ENCODE data around the gene NKD2. TPM values are rescaled to one million over a fixed set of nuclear protein-coding genes. Genes with fewer than 3 reads are reported as not detected.

The NKD2 gene
- total RNA-seq, 1 experiment from 2014 or later = 0.21 TPM

DNA sequence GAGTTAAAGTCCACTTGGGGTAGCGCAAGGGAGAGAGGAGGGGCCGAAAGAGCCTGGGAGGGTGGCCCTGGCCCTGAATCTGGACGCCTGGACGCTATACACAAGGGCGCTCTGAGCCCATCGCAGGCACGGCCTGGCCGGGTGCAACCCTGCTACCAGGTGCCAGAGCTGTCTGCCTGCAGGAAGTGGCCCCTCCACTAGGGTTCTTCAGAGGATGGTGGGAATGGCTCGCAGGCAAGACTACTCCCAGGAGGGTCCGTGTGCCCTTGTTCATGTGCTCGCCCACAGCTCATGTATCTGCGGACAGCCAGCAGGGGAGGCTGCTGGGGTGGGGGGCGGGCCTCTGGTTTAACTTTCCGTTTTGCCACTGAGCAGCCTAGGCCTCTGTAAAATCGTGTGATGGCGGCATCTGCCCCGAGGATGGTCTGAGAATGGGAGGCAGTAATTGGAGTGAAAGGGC lies 1.4 kb upstream of the NKD2 start:
- DNase-seq (ENCODE audit: unreplicated experiment) = no peak
- Mint-ChIP-seq H3K27ac (ENCODE audit: low read depth, unreplicated experiment) (no peak overlapping the region), H3K36me3 (ENCODE audit: insufficient read depth, unreplicated experiment) (no peaks in the 10 kb centered on the region), H3K27me3 (ENCODE audit: insufficient read depth, unreplicated experiment) (peaks cover 59% of the 10 kb centered on the region), H3K4me1 (ENCODE audit: insufficient read depth, unreplicated experiment) (peaks cover 19% of the 10 kb centered on the region), H3K4me3 (ENCODE audit: unreplicated experiment) (no peak overlapping the region), H3K9me3 (ENCODE audit: unreplicated experiment) (no peaks in the 10 kb centered on the region)
- no TSS peak for BruUV-seq (replicated peaks)
- intact Hi-C loops (cut with micrococcal nuclease) = no loop called here
- ChIA-PET CTCF (no interaction called here), POLR2A (no interaction called here)
- no peak for TF ChIP-seq CTCF (IDR thresholded peaks at IDR 0.05; ENCODE audit: unreplicated experiment)

GRCh38 chr5:1007681-1008450 lies 736 bp upstream of the NKD2 start:
- peaks cover 19% of the 10 kb centered on the region for H3K4me1 Mint-ChIP-seq (ENCODE audit: insufficient read depth, unreplicated experiment)
- peaks cover 62% of the 10 kb centered on the region for H3K27me3 Mint-ChIP-seq (ENCODE audit: insufficient read depth, unreplicated experiment)
- no peak for TF ChIP-seq CTCF (IDR thresholded peaks at IDR 0.05; ENCODE audit: unreplicated experiment)
- peak overlapping the region; percentile 23 for H3K4me3 Mint-ChIP-seq (ENCODE audit: unreplicated experiment)
- ChIA-PET POLR2A (no interaction called here), CTCF (no interaction called here)
- no peaks in the 10 kb centered on the region for H3K36me3 Mint-ChIP-seq (ENCODE audit: insufficient read depth, unreplicated experiment)
- no TSS peak for BruUV-seq (replicated peaks)
- intact Hi-C loops (cut with micrococcal nuclease) = no loop called here
- no peak for DNase-seq (ENCODE audit: unreplicated experiment)
- no peaks in the 10 kb centered on the region for H3K9me3 Mint-ChIP-seq (ENCODE audit: unreplicated experiment)
- no peak overlapping the region for H3K27ac Mint-ChIP-seq (ENCODE audit: low read depth, unreplicated experiment)

DNA sequence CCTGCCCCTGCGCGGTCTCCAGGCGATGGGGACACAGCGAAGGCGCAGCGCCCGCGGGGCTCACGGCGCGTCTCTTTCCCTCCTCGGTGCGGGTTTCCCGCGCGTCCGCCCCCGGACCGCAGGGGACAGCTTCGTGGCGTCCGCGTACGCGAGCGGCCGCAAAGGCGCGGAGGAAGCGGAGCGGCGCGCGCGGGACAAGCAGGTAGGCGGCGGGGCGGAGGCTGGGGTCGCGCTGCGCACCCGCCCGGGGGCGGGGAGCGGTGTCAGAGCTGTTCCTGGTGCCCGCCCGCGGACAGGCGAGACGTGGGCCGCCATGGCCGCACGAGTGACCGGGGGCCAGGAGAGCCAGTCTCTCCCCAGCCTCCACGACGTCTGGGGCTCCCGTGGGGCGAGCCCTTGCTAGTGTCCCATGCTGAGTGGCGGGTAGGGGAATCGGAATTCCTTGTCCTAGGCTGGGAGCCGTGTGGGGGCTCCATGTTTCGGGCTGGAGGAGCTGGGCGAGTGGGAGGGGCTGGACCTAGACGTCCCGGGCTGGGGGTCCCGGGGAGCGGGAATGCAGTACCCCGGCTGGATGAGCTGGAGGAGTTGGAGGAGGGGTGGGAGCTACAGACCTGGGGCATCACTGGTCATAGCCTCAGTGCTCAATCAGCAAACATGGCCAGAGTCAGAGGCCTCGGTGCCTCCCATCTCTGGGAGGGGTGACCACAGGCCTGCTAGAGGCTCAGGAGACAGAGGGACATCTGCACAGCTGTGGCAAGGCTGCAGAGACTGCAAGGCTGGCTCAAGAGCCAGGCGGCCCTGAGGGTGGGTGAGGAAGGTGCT lies 968 bp downstream of the NKD2 start:
- H3K27ac Mint-ChIP-seq (ENCODE audit: low read depth, unreplicated experiment) = no peak overlapping the region

More for the DNA sequence above, 968 bp downstream of the NKD2 start:
- ChIA-PET POLR2A (no interaction called here), CTCF (interaction anchor here (1.4 kb wide), 1 partner anchor 86 kb away, joined by 7 read pairs; no protein-coding TSS in a partner anchor)
- H3K4me3 Mint-ChIP-seq (ENCODE audit: unreplicated experiment) = no peak overlapping the region
- TF ChIP-seq CTCF (IDR thresholded peaks at IDR 0.05; ENCODE audit: unreplicated experiment) = no peak
- intact Hi-C loops (cut with micrococcal nuclease) = loop anchor here (2.0 kb wide), 1 partner anchor 87 kb away; no protein-coding TSS in a partner anchor
- peaks cover 62% of the 10 kb centered on the region for H3K27me3 Mint-ChIP-seq (ENCODE audit: insufficient read depth, unreplicated experiment)
- peaks cover 7% of the 10 kb centered on the region for H3K4me1 Mint-ChIP-seq (ENCODE audit: insufficient read depth, unreplicated experiment)
- BruUV-seq (replicated peaks) = no TSS peak
- no peaks in the 10 kb centered on the region for H3K9me3 Mint-ChIP-seq (ENCODE audit: unreplicated experiment)
- H3K36me3 Mint-ChIP-seq (ENCODE audit: insufficient read depth, unreplicated experiment) = no peaks in the 10 kb centered on the region
- no peak for DNase-seq (ENCODE audit: unreplicated experiment)
